Ishikawa (cell line): Measurements from ENCODE around the gene GPR161.

Source experiments
- CEBPB ChIP-seq: IDR thresholded peaks from 2 replicates; pipeline ENCODE4 v1.6.1; 2012
- EGR1 ChIP-seq: IDR thresholded peaks from 2 replicates; pipeline ENCODE4 v1.6.1; 2012
- EP300 ChIP-seq: IDR thresholded peaks from 2 replicates; pipeline ENCODE4 v1.6.1; 2012; ENCODE audit warnings: borderline replicate concordance
- NFIC ChIP-seq: IDR thresholded peaks from 2 replicates; pipeline ENCODE4 v1.6.1; 2012
- RAD21 ChIP-seq: IDR thresholded peaks from 2 replicates; pipeline ENCODE4 v1.6.1; 2012; ENCODE audit warnings: low read depth
- TAF1 ChIP-seq: IDR thresholded peaks from 2 replicates; pipeline ENCODE4 v1.6.1; 2012; ENCODE audit warnings: low read depth, mild to moderate bottlenecking
- TCF12 ChIP-seq: IDR thresholded peaks from 2 replicates; pipeline ENCODE4 v1.6.1; 2012; ENCODE audit warnings: low read depth
- TEAD4 ChIP-seq: IDR thresholded peaks from 2 replicates; pipeline ENCODE4 v1.6.1; 2012
- YY1 ChIP-seq: IDR thresholded peaks from 2 replicates; pipeline ENCODE4 v1.6.1; 2012; ENCODE audit warnings: low read depth
- ZBTB7A ChIP-seq: IDR thresholded peaks from 2 replicates; pipeline ENCODE4 v1.6.1; 2012; ENCODE audit warnings: low read depth
- TF ChIP-seq, protein P1 (sequence below): IDR thresholded peaks from 2 replicates; pipeline ENCODE4 v1.6.1; 2012
- TF ChIP-seq, protein P2 (sequence below): IDR thresholded peaks from 2 replicates; pipeline ENCODE4 v1.6.1; 2012; ENCODE audit warnings: low read depth, mild to moderate bottlenecking

DNA sequence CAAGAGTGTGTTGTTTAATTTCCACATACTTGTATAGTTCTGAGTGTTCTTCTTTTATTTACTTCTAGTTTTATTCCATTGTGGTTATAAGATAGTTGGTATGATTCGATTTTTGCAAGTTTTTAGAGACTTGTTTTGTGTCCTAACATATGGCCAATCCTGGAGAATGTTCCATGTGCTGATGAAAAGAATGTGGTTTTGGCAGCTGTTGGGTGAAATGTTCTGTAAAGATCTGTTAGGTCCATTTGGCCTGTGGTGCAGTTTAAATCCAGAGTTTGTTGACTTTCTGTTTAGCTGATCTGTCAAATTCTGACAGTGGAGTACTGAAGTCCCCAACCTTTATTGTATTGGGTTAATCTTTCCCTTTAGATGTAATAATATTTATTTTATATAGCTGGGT, 22.5 kb upstream of the GPR161 start:
- TF ChIP-seq, protein P1, sequence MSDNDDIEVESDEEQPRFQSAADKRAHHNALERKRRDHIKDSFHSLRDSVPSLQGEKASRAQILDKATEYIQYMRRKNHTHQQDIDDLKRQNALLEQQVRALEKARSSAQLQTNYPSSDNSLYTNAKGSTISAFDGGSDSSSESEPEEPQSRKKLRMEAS: no peak
- no peak for TF ChIP-seq CEBPB
- no peak for TF ChIP-seq YY1
- no peak for TF ChIP-seq RAD21
- TF ChIP-seq, protein P2, sequence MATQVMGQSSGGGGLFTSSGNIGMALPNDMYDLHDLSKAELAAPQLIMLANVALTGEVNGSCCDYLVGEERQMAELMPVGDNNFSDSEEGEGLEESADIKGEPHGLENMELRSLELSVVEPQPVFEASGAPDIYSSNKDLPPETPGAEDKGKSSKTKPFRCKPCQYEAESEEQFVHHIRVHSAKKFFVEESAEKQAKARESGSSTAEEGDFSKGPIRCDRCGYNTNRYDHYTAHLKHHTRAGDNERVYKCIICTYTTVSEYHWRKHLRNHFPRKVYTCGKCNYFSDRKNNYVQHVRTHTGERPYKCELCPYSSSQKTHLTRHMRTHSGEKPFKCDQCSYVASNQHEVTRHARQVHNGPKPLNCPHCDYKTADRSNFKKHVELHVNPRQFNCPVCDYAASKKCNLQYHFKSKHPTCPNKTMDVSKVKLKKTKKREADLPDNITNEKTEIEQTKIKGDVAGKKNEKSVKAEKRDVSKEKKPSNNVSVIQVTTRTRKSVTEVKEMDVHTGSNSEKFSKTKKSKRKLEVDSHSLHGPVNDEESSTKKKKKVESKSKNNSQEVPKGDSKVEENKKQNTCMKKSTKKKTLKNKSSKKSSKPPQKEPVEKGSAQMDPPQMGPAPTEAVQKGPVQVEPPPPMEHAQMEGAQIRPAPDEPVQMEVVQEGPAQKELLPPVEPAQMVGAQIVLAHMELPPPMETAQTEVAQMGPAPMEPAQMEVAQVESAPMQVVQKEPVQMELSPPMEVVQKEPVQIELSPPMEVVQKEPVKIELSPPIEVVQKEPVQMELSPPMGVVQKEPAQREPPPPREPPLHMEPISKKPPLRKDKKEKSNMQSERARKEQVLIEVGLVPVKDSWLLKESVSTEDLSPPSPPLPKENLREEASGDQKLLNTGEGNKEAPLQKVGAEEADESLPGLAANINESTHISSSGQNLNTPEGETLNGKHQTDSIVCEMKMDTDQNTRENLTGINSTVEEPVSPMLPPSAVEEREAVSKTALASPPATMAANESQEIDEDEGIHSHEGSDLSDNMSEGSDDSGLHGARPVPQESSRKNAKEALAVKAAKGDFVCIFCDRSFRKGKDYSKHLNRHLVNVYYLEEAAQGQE: no peak
- no peak for TF ChIP-seq TAF1
- TF ChIP-seq TCF12: no peak
- no peak for TF ChIP-seq ZBTB7A
- TF ChIP-seq EP300: no peak
- no peak for TF ChIP-seq TEAD4
- no peak for TF ChIP-seq EGR1
- no peak for TF ChIP-seq NFIC
